HEK293 (cell line): ENCODE results near the gene FIS1.

Experiments
- CTCF ChIA-PET: fragments of 350-600 bp; formaldehyde crosslinking; extraction: SDS; loops from one replicate; lab custom pipeline; 2021; ENCODE audit warnings: antibody characterized with exemption; lab: Yijun Ruan, JAX
- POLR2A ChIA-PET: fragments of 300-600 bp; formaldehyde crosslinking; extraction: SDS; loops from one replicate; lab custom pipeline; 2020; ENCODE audit warnings: antibody characterized with exemption, inconsistent platforms; lab: Yijun Ruan, JAX
- H3K27ac ChIP-seq: fragments of 200-500 bp; sonication (Bioruptor generic); 2 replicates; pipeline ENCODE4 v1.5.1; 2014; ENCODE audit warnings: low read depth, low read length, control low read depth, inconsistent platforms; ENCODE audit errors: extremely low read depth
- H3K36me3 ChIP-seq, 2 experiments: fragments of 200-500 bp in 1 of 2; sonication (Bioruptor generic) in 1 of 2; 1 replicate in 1 of 2; 2 replicates in 1 of 2; pipeline ENCODE4 v1.5.1; 2014 to 2017; ENCODE audit warnings: inconsistent platforms in 2 of 2, low read length in 2 of 2; ENCODE audit not compliant: control insufficient read depth in 2 of 2, insufficient read depth in 1 of 2
- H3K4me1 ChIP-seq: fragments of 200-500 bp; sonication (Bioruptor generic); 2 replicates; pipeline ENCODE4 v1.5.1; 2014; ENCODE audit warnings: mild to moderate bottlenecking, low read length, inconsistent platforms; ENCODE audit not compliant: control insufficient read depth, insufficient read depth
- H3K4me3 ChIP-seq: 2 replicates; pipeline ENCODE4 v1.5.1; 2011; ENCODE audit warnings: low read depth, mild to moderate bottlenecking, control low read depth, low read length, moderate library complexity
- H3K9me3 ChIP-seq: fragments of 200-500 bp; sonication (Bioruptor generic); 2 replicates; pipeline ENCODE4 v1.5.1; 2014; ENCODE audit warnings: low read depth, low read length, inconsistent platforms; ENCODE audit not compliant: control insufficient read depth, insufficient read depth
- BCL11A ChIP-seq: fragments of 450-650 bp; formaldehyde crosslinking; IDR thresholded peaks from 2 replicates; pipeline ENCODE4 v1.5.1; 2016; ENCODE audit warnings: low read depth, missing biosample characterization, missing genetic modification characterization
- ELK4 ChIP-seq: IDR thresholded peaks from 2 replicates; pipeline ENCODE4 v1.6.1; 2011; ENCODE audit warnings: mild to moderate bottlenecking, low read depth, low read length, borderline replicate concordance
- HOXC10 ChIP-seq: sonication (generic); formaldehyde crosslinking; IDR thresholded peaks from 2 replicates; pipeline ENCODE4 v1.8.1; 2023; ENCODE audit warnings: mild to moderate bottlenecking, missing genetic modification reagents
- IKZF3 ChIP-seq: fragments of 450-650 bp; IDR thresholded peaks from 2 replicates; pipeline ENCODE4 v1.5.0; 2018; ENCODE audit warnings: missing biosample characterization, mild to moderate bottlenecking, missing genetic modification characterization, moderate library complexity
- MZF1 ChIP-seq: fragments of 450-650 bp; formaldehyde crosslinking; IDR thresholded peaks from 2 replicates; pipeline ENCODE4 v1.5.1; 2017; ENCODE audit warnings: missing biosample characterization, missing genetic modification characterization, borderline replicate concordance
- PRDM1 ChIP-seq: fragments of 450-650 bp; formaldehyde crosslinking; IDR thresholded peaks from 2 replicates; pipeline ENCODE4; 2016; ENCODE audit warnings: missing biosample characterization, missing genetic modification characterization
- SP7 ChIP-seq: fragments of 450-650 bp; formaldehyde crosslinking; IDR thresholded peaks from 2 replicates; pipeline ENCODE4 v1.5.1; 2016; ENCODE audit warnings: missing biosample characterization, missing genetic modification characterization
- YY1 ChIP-seq: fragments of 450-650 bp; formaldehyde crosslinking; IDR thresholded peaks from 2 replicates; pipeline ENCODE4 v1.5.1; 2018; ENCODE audit warnings: missing biosample characterization, missing genetic modification characterization
- ZBTB11 ChIP-seq: fragments of 450-650 bp; formaldehyde crosslinking; conservative IDR thresholded peaks from 2 replicates; pipeline ENCODE4 v1.5.1; 2016; ENCODE audit warnings: low read depth, missing biosample characterization, missing genetic modification characterization
- ZBTB17 ChIP-seq: fragments of 450-650 bp; formaldehyde crosslinking; IDR thresholded peaks from 2 replicates; pipeline ENCODE4 v1.5.1; 2016; ENCODE audit warnings: missing biosample characterization, missing genetic modification characterization
- ZBTB44 ChIP-seq: fragments of 450-650 bp; IDR thresholded peaks from 2 replicates; pipeline ENCODE4 v1.5.1; 2018; ENCODE audit warnings: missing biosample characterization, mild to moderate bottlenecking, missing genetic modification characterization
- ZFP41 ChIP-seq: fragments of 450-650 bp; formaldehyde crosslinking; IDR thresholded peaks from 2 replicates; pipeline ENCODE4 v1.5.1; 2016; ENCODE audit warnings: missing biosample characterization, missing genetic modification characterization, borderline replicate concordance
- ZIC2 ChIP-seq: fragments of 450-650 bp; formaldehyde crosslinking; IDR thresholded peaks from 2 replicates; pipeline ENCODE4 v1.5.1; 2016; ENCODE audit warnings: missing biosample characterization, missing genetic modification characterization
- ZNF426 ChIP-seq: fragments of 450-650 bp; formaldehyde crosslinking; IDR thresholded peaks from 2 replicates; pipeline ENCODE4 v1.5.1; 2017; ENCODE audit warnings: missing biosample characterization, missing genetic modification characterization, mild to moderate bottlenecking, inconsistent platforms, moderate library complexity
- ZNF488 ChIP-seq: fragments of 450-650 bp; formaldehyde crosslinking; IDR thresholded peaks from 2 replicates; pipeline ENCODE4 v1.5.1; 2016; ENCODE audit warnings: missing biosample characterization, missing genetic modification characterization
- ZNF561 ChIP-seq: fragments of 450-650 bp; IDR thresholded peaks from 2 replicates; pipeline ENCODE4 v1.5.1; 2018; ENCODE audit warnings: missing biosample characterization, missing genetic modification characterization, borderline replicate concordance
- ZNF621 ChIP-seq: fragments of 450-650 bp; formaldehyde crosslinking; IDR thresholded peaks from 2 replicates; pipeline ENCODE4 v1.5.1; 2017; ENCODE audit warnings: missing biosample characterization, missing genetic modification characterization
- ZNF692 ChIP-seq: fragments of 450-650 bp; formaldehyde crosslinking; IDR thresholded peaks from 2 replicates; pipeline ENCODE4 v1.5.1; 2016; ENCODE audit warnings: missing biosample characterization, missing genetic modification characterization
- ZNF747 ChIP-seq: fragments of 450-650 bp; formaldehyde crosslinking; IDR thresholded peaks from 2 replicates; pipeline ENCODE4 v1.5.1; 2016; ENCODE audit warnings: missing biosample characterization, missing genetic modification characterization
- ZXDB ChIP-seq: fragments of 450-650 bp; formaldehyde crosslinking; IDR thresholded peaks from 2 replicates; pipeline ENCODE4 v1.5.1; 2016; ENCODE audit warnings: missing biosample characterization, missing genetic modification characterization

FIS1 gene

GRCh38 chr7:101271021-101271420 lies 26.1 kb upstream of the FIS1 start (continued):
- no peak for TF ChIP-seq ZBTB11 (tag by site-specific recombination)

- H3K4me3 ChIP-seq = no peak overlapping the region
- TF ChIP-seq ZNF488 (tag by site-specific recombination) (no peak), ELK4 (no peak), HOXC10 (CRISPR knock-in tag) (no peak), SP7 (tag by site-specific recombination) (no peak), MZF1 (no peak), ZNF747 (tag by site-specific recombination) (no peak), YY1 (tag by site-specific recombination) (no peak), ZNF561 (tag by site-specific recombination) (no peak), ZBTB17 (tag by site-specific recombination) (no peak), IKZF3 (no peak), ZNF426 (tag by site-specific recombination) (no peak), ZBTB44 (tag by site-specific recombination) (no peak), ZXDB (tag by site-specific recombination) (no peak), ZIC2 (tag by site-specific recombination) (no peak), ZNF621 (no peak), ZFP41 (tag by site-specific recombination) (no peak), BCL11A (tag by site-specific recombination) (no peak), ZNF692 (tag by site-specific recombination) (no peak), PRDM1 (no peak)
- POLR2A ChIA-PET = no interaction called here
- no peaks in the 10 kb centered on the region for H3K9me3 ChIP-seq
- H3K27ac ChIP-seq = no peak overlapping the region
- no peaks in the 10 kb centered on the region for H3K36me3 ChIP-seq
- CTCF ChIA-PET = interaction anchor here (0.7 kb wide), 1 partner anchor 87 kb away, joined by 3 read pairs; no protein-coding TSS in a partner anchor
- no peaks in the 10 kb centered on the region for H3K4me1 ChIP-seq
These were observed 24.8 kb upstream of the FIS1 start for GRCh38 chr7:101269664-101270063.
